Liver (tissue), 3 donors: Measurements from ENCODE around the gene ATP10B.

ENCODE experiments used
- CTCF ChIP-seq: fragments of 150-350 bp; IDR thresholded peaks from 2 replicates; pipeline ENCODE4 v1.5.1; 2017; ENCODE audit warnings: improper control_type of control experiment, low read depth, low read length; ENCODE audit not compliant: missing input control
- EGR1 ChIP-seq, 2 donors: IDR thresholded peaks; 2 replicates each; pipeline ENCODE4 v1.6.1; 2016 to 2018; ENCODE audit warnings: antibody characterized with exemption in 2 of 2, low read depth in 2 of 2
- FOXA1 ChIP-seq: IDR thresholded peaks from 2 replicates; pipeline ENCODE4 v1.6.1; 2016; ENCODE audit warnings: antibody characterized with exemption
- GABPA ChIP-seq, 2 donors: IDR thresholded peaks in 1 of 2; conservative IDR thresholded peaks in 1 of 2; 2 replicates each; pipeline ENCODE4 v1.6.1; 2016; ENCODE audit warnings: antibody characterized with exemption in 2 of 2, mild to moderate bottlenecking in 1 of 2, moderate library complexity in 1 of 2
- HNF4A ChIP-seq, 2 donors: conservative IDR thresholded peaks; 2 replicates each; pipeline ENCODE4 v1.6.1; 2016; ENCODE audit warnings: antibody characterized with exemption in 2 of 2, mild to moderate bottlenecking in 2 of 2
- JUND ChIP-seq, 2 donors: IDR thresholded peaks; 2 replicates each; pipeline ENCODE4 v1.6.1; 2016; ENCODE audit warnings: antibody characterized with exemption in 2 of 2
- REST ChIP-seq: IDR thresholded peaks from 2 replicates; pipeline ENCODE4 v1.6.1; 2016; ENCODE audit warnings: antibody characterized with exemption, mild to moderate bottlenecking
- SP1 ChIP-seq: IDR thresholded peaks from 2 replicates; pipeline ENCODE4 v1.6.1; 2018; ENCODE audit warnings: antibody characterized with exemption, mild to moderate bottlenecking
- TAF1 ChIP-seq: conservative IDR thresholded peaks from 2 replicates; pipeline ENCODE4 v1.6.1; 2016; ENCODE audit warnings: antibody characterized with exemption, mild to moderate bottlenecking
- YY1 ChIP-seq: IDR thresholded peaks from 2 replicates; pipeline ENCODE4 v1.6.1; 2016; ENCODE audit warnings: antibody characterized with exemption, mild to moderate bottlenecking
- TF ChIP-seq, protein P1 (sequence below): IDR thresholded peaks from 2 replicates; pipeline ENCODE4 v1.6.1; 2016; ENCODE audit warnings: antibody characterized with exemption
- donor health status: healthy.
- donor health status: healthy.

DNA sequence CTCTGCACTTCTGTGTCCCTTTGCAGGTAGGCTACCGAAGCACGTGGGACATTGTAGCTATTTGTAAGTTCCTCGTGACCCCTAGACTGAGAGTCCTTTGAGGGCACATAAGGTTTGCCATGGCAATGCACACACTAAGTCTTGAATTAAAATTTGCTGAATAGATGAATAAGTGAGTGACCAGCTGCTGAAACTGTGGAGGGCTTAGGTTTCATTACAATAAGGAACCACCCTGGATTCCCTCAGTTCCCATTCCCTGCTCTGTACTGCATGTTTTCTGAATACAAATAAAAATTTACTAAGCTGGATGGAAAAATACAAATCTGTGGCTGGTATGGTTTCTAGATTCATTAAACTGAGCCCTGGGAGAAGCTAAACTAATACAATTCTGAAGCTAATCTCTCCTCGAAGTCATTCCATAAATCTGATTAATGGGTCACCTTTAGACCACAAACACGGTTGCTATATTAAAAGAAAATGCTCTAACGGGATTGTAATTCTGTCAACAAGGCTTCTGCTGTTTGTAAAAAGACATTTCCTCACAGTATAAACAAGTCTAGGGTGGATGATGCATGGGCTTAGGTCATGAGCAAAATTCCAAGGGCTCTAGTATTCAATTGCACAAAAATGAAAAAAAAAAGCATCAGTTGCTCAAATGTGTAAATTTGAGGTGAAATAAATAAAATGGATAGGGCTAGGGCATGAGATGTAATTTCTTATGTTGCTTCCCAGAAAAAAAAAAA lies 172.3 kb downstream of the ATP10B start:
- TF ChIP-seq CTCF (no peak), REST (no peak), TAF1 (no peak), SP1 (no peak), FOXA1 (no peak), GABPA (IDR thresholded peaks at IDR 0.05 in 1 of 2, conservative IDR thresholded peaks at IDR 0.05 in 1 of 2) (no peak), HNF4A (conservative IDR thresholded peaks at IDR 0.05) (no peak), EGR1 (IDR thresholded peaks at IDR 0.05; ENCODE audit: low read depth in 2 of 2) (no peak), JUND (IDR thresholded peaks at IDR 0.05) (no peak), YY1 (no peak)
- TF ChIP-seq, protein P1, sequence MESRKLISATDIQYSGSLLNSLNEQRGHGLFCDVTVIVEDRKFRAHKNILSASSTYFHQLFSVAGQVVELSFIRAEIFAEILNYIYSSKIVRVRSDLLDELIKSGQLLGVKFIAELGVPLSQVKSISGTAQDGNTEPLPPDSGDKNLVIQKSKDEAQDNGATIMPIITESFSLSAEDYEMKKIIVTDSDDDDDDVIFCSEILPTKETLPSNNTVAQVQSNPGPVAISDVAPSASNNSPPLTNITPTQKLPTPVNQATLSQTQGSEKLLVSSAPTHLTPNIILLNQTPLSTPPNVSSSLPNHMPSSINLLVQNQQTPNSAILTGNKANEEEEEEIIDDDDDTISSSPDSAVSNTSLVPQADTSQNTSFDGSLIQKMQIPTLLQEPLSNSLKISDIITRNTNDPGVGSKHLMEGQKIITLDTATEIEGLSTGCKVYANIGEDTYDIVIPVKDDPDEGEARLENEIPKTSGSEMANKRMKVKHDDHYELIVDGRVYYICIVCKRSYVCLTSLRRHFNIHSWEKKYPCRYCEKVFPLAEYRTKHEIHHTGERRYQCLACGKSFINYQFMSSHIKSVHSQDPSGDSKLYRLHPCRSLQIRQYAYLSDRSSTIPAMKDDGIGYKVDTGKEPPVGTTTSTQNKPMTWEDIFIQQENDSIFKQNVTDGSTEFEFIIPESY, result no peak
